ENCODE measurements around the gene DALRD3.

- no peak for TF ChIP-seq CTCF (IDR thresholded peaks at IDR 0.05)
- no peak for TF ChIP-seq POLR2AphosphoS5 (IDR thresholded peaks at IDR 0.05)
Measured at GRCh38 chr3:49019941-49020329, 1.6 kb upstream of the DALRD3 start.

Measured in prostate gland (tissue), 2 donors.